T-helper 17 cell (primary cell): ENCODE measurements around the gene VPS13A. TPM values are rescaled to one million over a fixed set of nuclear protein-coding genes. Genes with fewer than 3 reads are reported as not detected.

Experiments
- ATAC-seq: fragments of 150-1000 bp; cut with Tn5 transposase; 2 replicates; pipeline ENCODE4 v1.10.0; 2021; ENCODE audit warnings: mild to moderate bottlenecking, moderate library complexity
- DNase-seq, 3 donors: peaks; one replicate each; pipeline versions ENCODE4 v3.0.0 to v3.0.0-alpha.2; 2020 to 2021
- H3K9me3 ChIP-seq: one replicate; pipeline ENCODE4 v1.7.0; 2013; ENCODE audit warnings: low read length, mild to moderate bottlenecking; ENCODE audit not compliant: control insufficient read depth, poor library complexity, severe bottlenecking
- H3K27ac Mint-ChIP-seq: one replicate; pipeline ENCODE4 v1.8.0; 2022; ENCODE audit warnings: mild to moderate bottlenecking, moderate library complexity, mixed read lengths
- H3K27me3 Mint-ChIP-seq: one replicate; pipeline ENCODE4 v1.8.0; 2022; ENCODE audit warnings: mixed read lengths
- H3K36me3 Mint-ChIP-seq: one replicate; pipeline ENCODE4 v1.8.0; 2022; ENCODE audit warnings: low read depth, mixed read lengths
- H3K4me1 Mint-ChIP-seq: one replicate; pipeline ENCODE4 v1.8.0; 2022; ENCODE audit warnings: mild to moderate bottlenecking, mixed read lengths
- H3K4me3 Mint-ChIP-seq: one replicate; pipeline ENCODE4 v1.8.0; 2022; ENCODE audit warnings: mild to moderate bottlenecking, moderate library complexity, mixed read lengths
- total RNA-seq, 4 donors: library from RNA in 2 of 4; stranded (reverse) in 2 of 4; gene quantifications; one replicate each; pipeline ENCODE4 v1.2.3 and lab custom pipeline; 2022 to 2026

Gene VPS13A
- total RNA-seq, 2 donors from 2014 or later: 43.8 to 61.9 TPM

GRCh38 chr9:77284616-77285015 is 107.3 kb downstream of the VPS13A start:
- Mint-ChIP-seq H3K4me3 (no peak overlapping the region), H3K4me1 (no peaks in the 10 kb centered on the region), H3K27ac (no peak overlapping the region), H3K27me3 (no peaks in the 10 kb centered on the region), H3K36me3 (peaks cover 9% of the 10 kb centered on the region)
- H3K9me3 ChIP-seq: no peaks in the 10 kb centered on the region
- no peak for DNase-seq
- no peak for ATAC-seq

- peaks cover 10% of the 10 kb centered on the region for H3K4me1 Mint-ChIP-seq
- ATAC-seq (no peak), DNase-seq (no peak)
- H3K27ac Mint-ChIP-seq: no peak overlapping the region
- no peak overlapping the region for H3K4me3 Mint-ChIP-seq
- H3K27me3 Mint-ChIP-seq: no peaks in the 10 kb centered on the region
- no peaks in the 10 kb centered on the region for H3K9me3 ChIP-seq
- H3K36me3 Mint-ChIP-seq: peaks cover 10% of the 10 kb centered on the region
These were observed 113.0 kb downstream of the VPS13A start for GRCh38 chr9:77290373-77290772.

GRCh38 chr9:77291714-77292113 is 114.4 kb downstream of the VPS13A start:
- Mint-ChIP-seq H3K36me3 (peaks cover 10% of the 10 kb centered on the region), H3K4me3 (no peak overlapping the region), H3K27me3 (no peaks in the 10 kb centered on the region), H3K4me1 (peaks cover 10% of the 10 kb centered on the region), H3K27ac (peak overlapping the region; percentile 60)
- no peak for ATAC-seq
- H3K9me3 ChIP-seq: no peaks in the 10 kb centered on the region
- no peak for DNase-seq

- Mint-ChIP-seq H3K4me3 (peak overlapping the region; percentile 19), H3K27me3 (no peaks in the 10 kb centered on the region), H3K36me3 (peaks cover 5% of the 10 kb centered on the region), H3K27ac (no peak overlapping the region), H3K4me1 (peaks cover 10% of the 10 kb centered on the region)
- no peak for DNase-seq
- no peak for ATAC-seq
- no peaks in the 10 kb centered on the region for H3K9me3 ChIP-seq
These were observed 116.6 kb downstream of the VPS13A start for GRCh38 chr9:77293949-77294348.

GRCh38 chr9:77304543-77304942 is 127.2 kb downstream of the VPS13A start:
- Mint-ChIP-seq H3K4me3 (no peak overlapping the region), H3K27ac (no peak overlapping the region)
- ATAC-seq: no peak

GRCh38 chr9:77305622-77306400 is 128.5 kb downstream of the VPS13A start:
- Mint-ChIP-seq H3K27ac (no peak overlapping the region), H3K27me3 (no peaks in the 10 kb centered on the region), H3K36me3 (peaks cover 11% of the 10 kb centered on the region), H3K4me1 (peaks cover 2% of the 10 kb centered on the region), H3K4me3 (no peak overlapping the region)
- no peaks in the 10 kb centered on the region for H3K9me3 ChIP-seq
- ATAC-seq: no peak
- DNase-seq: no peak

More at GRCh38 chr9:77304543-77304942, 127.2 kb downstream of the VPS13A start:
- Mint-ChIP-seq H3K27me3 (no peaks in the 10 kb centered on the region), H3K36me3 (peaks cover 13% of the 10 kb centered on the region), H3K4me1 (peaks cover 2% of the 10 kb centered on the region)
- H3K9me3 ChIP-seq: no peaks in the 10 kb centered on the region
- no peak for DNase-seq

- H3K4me3 Mint-ChIP-seq: no peak overlapping the region
- DNase-seq (no peak), ATAC-seq (no peak)
- peaks cover 14% of the 10 kb centered on the region for H3K36me3 Mint-ChIP-seq
- no peaks in the 10 kb centered on the region for H3K27me3 Mint-ChIP-seq
- H3K9me3 ChIP-seq: no peaks in the 10 kb centered on the region
- no peak overlapping the region for H3K27ac Mint-ChIP-seq
- H3K4me1 Mint-ChIP-seq: peaks cover 2% of the 10 kb centered on the region
These were observed 129.8 kb downstream of the VPS13A start for GRCh38 chr9:77307166-77307565.

- DNase-seq (no peak), ATAC-seq (no peak)
- Mint-ChIP-seq H3K27ac (no peak overlapping the region), H3K27me3 (no peaks in the 10 kb centered on the region), H3K4me3 (no peak overlapping the region), H3K36me3 (peaks cover 4% of the 10 kb centered on the region), H3K4me1 (no peaks in the 10 kb centered on the region)
- H3K9me3 ChIP-seq: no peaks in the 10 kb centered on the region
These were observed 138.7 kb downstream of the VPS13A start for GRCh38 chr9:77316058-77316457.

- H3K4me1 Mint-ChIP-seq: peaks cover 6% of the 10 kb centered on the region
- H3K36me3 Mint-ChIP-seq: peaks cover 14% of the 10 kb centered on the region
- H3K4me3 Mint-ChIP-seq: no peak overlapping the region
- ATAC-seq: no peak
- H3K27me3 Mint-ChIP-seq: no peaks in the 10 kb centered on the region
- DNase-seq: no peak
- H3K9me3 ChIP-seq: no peaks in the 10 kb centered on the region
- H3K27ac Mint-ChIP-seq: no peak overlapping the region
These were observed 147.7 kb downstream of the VPS13A start for GRCh38 chr9:77325058-77325457.

GRCh38 chr9:77328102-77328501 is 150.8 kb downstream of the VPS13A start:
- H3K9me3 ChIP-seq: no peaks in the 10 kb centered on the region
- Mint-ChIP-seq H3K36me3 (peaks cover 14% of the 10 kb centered on the region), H3K27ac (no peak overlapping the region), H3K4me1 (peaks cover 6% of the 10 kb centered on the region), H3K27me3 (no peaks in the 10 kb centered on the region), H3K4me3 (no peak overlapping the region)
- ATAC-seq (no peak), DNase-seq (no peak)

- Mint-ChIP-seq H3K27ac (no peak overlapping the region), H3K27me3 (no peaks in the 10 kb centered on the region), H3K4me3 (no peak overlapping the region), H3K4me1 (no peaks in the 10 kb centered on the region), H3K36me3 (peaks cover 13% of the 10 kb centered on the region)
- DNase-seq (no peak), ATAC-seq (no peak)
- H3K9me3 ChIP-seq: no peaks in the 10 kb centered on the region
These were observed 192.7 kb downstream of the VPS13A start for GRCh38 chr9:77370064-77370463.

GRCh38 chr9:77374266-77374665 is 196.9 kb downstream of the VPS13A start:
- ATAC-seq: no peak
- Mint-ChIP-seq H3K27ac (no peak overlapping the region), H3K36me3 (peaks cover 11% of the 10 kb centered on the region), H3K4me1 (no peaks in the 10 kb centered on the region), H3K4me3 (no peak overlapping the region), H3K27me3 (no peaks in the 10 kb centered on the region)
- DNase-seq: no peak
- H3K9me3 ChIP-seq: no peaks in the 10 kb centered on the region

GRCh38 chr9:77375956-77376532 is 198.7 kb downstream of the VPS13A start:
- no peaks in the 10 kb centered on the region for H3K4me1 Mint-ChIP-seq
- no peaks in the 10 kb centered on the region for H3K9me3 ChIP-seq
- H3K36me3 Mint-ChIP-seq: peaks cover 2% of the 10 kb centered on the region
- DNase-seq (no peak), ATAC-seq (no peak)
- H3K27me3 Mint-ChIP-seq: no peaks in the 10 kb centered on the region
- no peak overlapping the region for H3K27ac Mint-ChIP-seq
- H3K4me3 Mint-ChIP-seq: no peak overlapping the region

- no peak overlapping the region for H3K4me3 Mint-ChIP-seq
- H3K27ac Mint-ChIP-seq: no peak overlapping the region
- H3K4me1 Mint-ChIP-seq: no peaks in the 10 kb centered on the region
- no peaks in the 10 kb centered on the region for H3K9me3 ChIP-seq
- no peak for ATAC-seq
- H3K36me3 Mint-ChIP-seq: no peaks in the 10 kb centered on the region
- no peaks in the 10 kb centered on the region for H3K27me3 Mint-ChIP-seq
- DNase-seq: no peak
These were observed 207.1 kb downstream of the VPS13A start for GRCh38 chr9:77384406-77384805.
